Smooth muscle cell (in vitro differentiated cells): ENCODE measurements around the gene ASB15. TPM values are rescaled to one million over a fixed set of nuclear protein-coding genes. Genes with fewer than 3 reads are reported as not detected.
A peak's percentile ranks its signal among the peaks of the same experiment; 100 is the strongest.

Source experiments
- DNase-seq: peaks from one replicate; lab custom pipeline; 2025; ENCODE audit not compliant: unreplicated experiment; lab: John Stamatoyannopoulos, UW
- H2AFZ ChIP-seq: fragments of 200-600 bp; sonication (generic); 2 replicates; pipeline ENCODE4 v1.6.0; 2016; ENCODE audit warnings: antibody characterized with exemption, low read depth, mild to moderate bottlenecking
- H3F3A ChIP-seq: fragments of 200-600 bp; sonication (generic); 2 replicates; pipeline ENCODE4 v1.6.0; 2017; ENCODE audit warnings: antibody characterized with exemption, low read depth
- H3K27ac ChIP-seq: fragments of 200-600 bp; sonication (generic); 2 replicates; pipeline ENCODE4 v1.5.1; 2016; ENCODE audit warnings: low read depth, mild to moderate bottlenecking
- H3K27me3 ChIP-seq: fragments of 200-600 bp; sonication (generic); 2 replicates; pipeline ENCODE4 v1.6.1; 2016; ENCODE audit warnings: low read depth, mild to moderate bottlenecking
- H3K36me3 ChIP-seq: fragments of 200-600 bp; sonication (generic); 2 replicates; pipeline ENCODE4 v1.5.1; 2016; ENCODE audit warnings: low read depth
- H3K4me1 ChIP-seq: fragments of 200-600 bp; sonication (generic); 2 replicates; pipeline ENCODE4 v1.5.1; 2016; ENCODE audit warnings: low read depth
- H3K4me2 ChIP-seq: fragments of 200-600 bp; sonication (generic); 2 replicates; pipeline ENCODE4 v1.6.0; 2016; ENCODE audit warnings: mild to moderate bottlenecking
- H3K4me3 ChIP-seq: fragments of 200-600 bp; sonication (generic); 2 replicates; pipeline ENCODE4 v1.5.1; 2016; ENCODE audit warnings: mild to moderate bottlenecking
- H3K79me2 ChIP-seq: fragments of 200-600 bp; sonication (generic); 2 replicates; pipeline ENCODE4 v1.6.0; 2016; ENCODE audit warnings: low read depth, mild to moderate bottlenecking
- H3K9ac ChIP-seq: fragments of 200-600 bp; sonication (generic); 2 replicates; pipeline ENCODE4 v1.6.0; 2016; ENCODE audit warnings: low read depth
- H3K9me3 ChIP-seq: fragments of 200-600 bp; sonication (generic); replicated peaks from 2 replicates; pipeline ENCODE4 v1.5.1; 2016; ENCODE audit warnings: low read depth
- H4K20me1 ChIP-seq: fragments of 200-600 bp; sonication (generic); 2 replicates; pipeline ENCODE4 v1.6.0; 2016; ENCODE audit warnings: low read depth
- WGBS: methylation state at CpG from one replicate; pipeline ENCODE4 v1.1.7; 2016; ENCODE audit warnings: low lambda C conversion rate; 5-methylcytosine and 5-hydroxymethylcytosine counted together
- polyA plus RNA-seq: library from polyadenylated mRNA; unstranded; fragments of >200 nt; fragmentation: Nextera tagmentation; extraction: Ambion mirVana; gene quantifications from 2 replicates; pipeline ENCODE4 v1.2.1, GENCODE V29; 2016
- total RNA-seq: library from RNA; depleted of rRNA; stranded (reverse); fragments of >200 nt; gene quantifications from 2 replicates; pipeline ENCODE4 v1.2.3, GENCODE V29; 2014
- TF ChIP-seq, protein P1 (sequence below): fragments of 200-600 bp; sonication (generic); IDR thresholded peaks from 2 replicates; pipeline ENCODE4 v1.5.1; 2017; ENCODE audit warnings: borderline replicate concordance, mild to moderate bottlenecking, antibody characterized with exemption; ENCODE audit not compliant: insufficient read depth, poor library complexity, severe bottlenecking

Gene ASB15
- total and polyA plus RNA-seq, 2 experiments from 2014 or later: 0.07 TPM; not detected in 1

DNA sequence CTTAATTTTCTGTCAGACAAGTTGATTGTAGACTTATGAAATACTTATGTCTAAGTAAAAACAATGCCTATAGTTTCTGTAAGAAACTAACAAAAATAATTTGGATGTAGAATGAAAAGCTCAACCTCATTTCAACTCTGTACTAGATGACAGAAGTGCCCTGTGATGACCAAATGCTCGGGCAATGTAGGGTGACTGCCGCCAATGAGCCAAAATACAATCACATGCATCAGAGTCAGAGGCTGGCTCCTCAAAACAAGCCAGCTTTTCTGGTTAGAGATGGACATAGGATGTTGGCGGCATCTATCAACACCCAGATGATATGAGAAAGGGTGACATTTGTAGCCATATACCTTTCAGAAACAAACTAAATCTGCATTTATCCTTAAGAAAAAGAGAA is 78.0 kb downstream of the ASB15 start:
- Histone ChIP-seq H3K4me2 (no peak overlapping the region), H3K27ac (no peak overlapping the region), H3F3A (peaks cover 5% of the 10 kb centered on the region), H4K20me1 (no peaks in the 10 kb centered on the region), H3K79me2 (no peaks in the 10 kb centered on the region), H3K27me3 (no peaks in the 10 kb centered on the region), H2AFZ (no peak overlapping the region), H3K36me3 (peaks cover 8% of the 10 kb centered on the region), H3K4me1 (peaks cover 7% of the 10 kb centered on the region), H3K4me3 (no peak overlapping the region), H3K9me3 (no peaks in the 10 kb centered on the region), H3K9ac (no peak overlapping the region)
- TF ChIP-seq, protein P1, sequence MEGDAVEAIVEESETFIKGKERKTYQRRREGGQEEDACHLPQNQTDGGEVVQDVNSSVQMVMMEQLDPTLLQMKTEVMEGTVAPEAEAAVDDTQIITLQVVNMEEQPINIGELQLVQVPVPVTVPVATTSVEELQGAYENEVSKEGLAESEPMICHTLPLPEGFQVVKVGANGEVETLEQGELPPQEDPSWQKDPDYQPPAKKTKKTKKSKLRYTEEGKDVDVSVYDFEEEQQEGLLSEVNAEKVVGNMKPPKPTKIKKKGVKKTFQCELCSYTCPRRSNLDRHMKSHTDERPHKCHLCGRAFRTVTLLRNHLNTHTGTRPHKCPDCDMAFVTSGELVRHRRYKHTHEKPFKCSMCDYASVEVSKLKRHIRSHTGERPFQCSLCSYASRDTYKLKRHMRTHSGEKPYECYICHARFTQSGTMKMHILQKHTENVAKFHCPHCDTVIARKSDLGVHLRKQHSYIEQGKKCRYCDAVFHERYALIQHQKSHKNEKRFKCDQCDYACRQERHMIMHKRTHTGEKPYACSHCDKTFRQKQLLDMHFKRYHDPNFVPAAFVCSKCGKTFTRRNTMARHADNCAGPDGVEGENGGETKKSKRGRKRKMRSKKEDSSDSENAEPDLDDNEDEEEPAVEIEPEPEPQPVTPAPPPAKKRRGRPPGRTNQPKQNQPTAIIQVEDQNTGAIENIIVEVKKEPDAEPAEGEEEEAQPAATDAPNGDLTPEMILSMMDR: no peak
- DNase-seq: no peak
- 96% methylated on average over 3 of the region's 3 CpGs for WGBS

DNA sequence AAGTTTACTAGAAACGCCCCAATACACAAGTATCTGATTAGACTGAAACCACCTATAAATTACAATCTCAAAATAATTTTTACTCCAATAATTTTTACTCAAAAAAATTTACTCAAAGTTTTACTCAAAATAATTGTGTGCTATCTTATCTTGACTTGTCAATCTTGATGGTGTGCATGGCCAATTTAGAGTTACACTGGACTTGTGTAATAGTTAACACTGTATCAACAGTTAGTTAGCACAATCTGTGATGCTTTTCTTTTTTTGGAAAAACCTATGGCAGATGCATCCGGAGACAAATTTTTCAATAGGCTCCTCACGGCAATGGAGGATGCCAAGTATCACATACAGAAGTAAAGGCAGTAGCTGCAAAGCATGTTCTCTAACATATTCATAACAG is 79.0 kb downstream of the ASB15 start:
- Histone ChIP-seq H2AFZ (no peak overlapping the region), H4K20me1 (no peaks in the 10 kb centered on the region), H3K27ac (no peak overlapping the region), H3K9me3 (no peaks in the 10 kb centered on the region), H3K9ac (no peak overlapping the region), H3F3A (no peaks in the 10 kb centered on the region), H3K27me3 (no peaks in the 10 kb centered on the region), H3K4me3 (no peak overlapping the region), H3K4me1 (no peaks in the 10 kb centered on the region), H3K4me2 (no peak overlapping the region), H3K36me3 (peaks cover 8% of the 10 kb centered on the region), H3K79me2 (no peaks in the 10 kb centered on the region)
- 93% methylated on average over 3 of the region's 3 CpGs for WGBS
- TF ChIP-seq, protein P1: no peak
- DNase-seq: no peak

DNA sequence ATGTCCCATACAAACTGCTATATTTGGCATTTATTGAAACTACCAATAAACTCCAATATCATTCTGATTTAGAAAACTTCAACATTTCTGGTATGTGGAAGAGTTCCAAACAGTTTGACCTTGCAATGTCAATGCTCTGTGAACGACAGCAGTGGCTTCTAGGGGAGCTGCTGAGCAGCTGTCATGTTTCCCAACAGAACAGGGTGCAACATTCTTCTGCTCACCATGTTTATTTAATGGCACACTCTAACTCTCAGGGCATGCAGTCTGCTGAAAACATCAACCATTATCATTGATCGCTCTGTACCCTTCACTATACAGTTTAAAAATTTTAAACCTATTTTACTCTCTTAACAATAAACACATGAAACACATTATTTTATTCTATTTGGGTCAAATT is 79.9 kb downstream of the ASB15 start:
- Histone ChIP-seq H3K79me2 (no peaks in the 10 kb centered on the region), H3K4me2 (no peak overlapping the region), H3K27me3 (no peaks in the 10 kb centered on the region), H3F3A (peaks cover 6% of the 10 kb centered on the region), H2AFZ (no peak overlapping the region), H3K4me1 (no peaks in the 10 kb centered on the region), H4K20me1 (no peaks in the 10 kb centered on the region), H3K36me3 (peaks cover 8% of the 10 kb centered on the region), H3K4me3 (no peak overlapping the region), H3K9me3 (no peaks in the 10 kb centered on the region), H3K9ac (no peak overlapping the region), H3K27ac (no peak overlapping the region)
- WGBS: 74% methylated on average over 2 of the region's 2 CpGs
- TF ChIP-seq, protein P1: no peak
- DNase-seq: no peak

DNA sequence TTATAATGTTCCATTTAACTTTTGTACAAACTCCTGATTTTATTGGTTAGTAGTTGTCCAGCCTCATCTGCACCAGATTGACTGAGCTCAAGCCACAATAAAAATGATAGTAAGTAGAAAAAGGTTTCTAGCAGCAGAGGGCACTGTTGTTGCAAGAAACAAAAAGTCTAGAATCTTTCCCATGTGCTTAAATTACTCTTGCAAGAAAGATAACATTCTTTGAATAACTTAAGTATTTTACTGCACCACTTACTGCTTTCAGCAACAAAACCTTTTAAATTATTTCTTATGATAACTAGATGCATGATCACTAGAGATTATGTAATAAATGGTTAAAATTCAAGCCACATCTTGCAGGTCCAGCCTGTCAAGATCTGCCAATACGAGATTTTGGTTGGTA is 81.1 kb downstream of the ASB15 start:
- Histone ChIP-seq H3K9ac (no peak overlapping the region), H3K4me2 (no peak overlapping the region), H3K4me1 (no peaks in the 10 kb centered on the region), H3K79me2 (no peaks in the 10 kb centered on the region), H3K36me3 (peaks cover 8% of the 10 kb centered on the region), H4K20me1 (no peaks in the 10 kb centered on the region), H3F3A (peaks cover 13% of the 10 kb centered on the region), H3K27me3 (no peaks in the 10 kb centered on the region), H3K4me3 (no peak overlapping the region), H3K9me3 (no peaks in the 10 kb centered on the region), H3K27ac (no peak overlapping the region), H2AFZ (no peak overlapping the region)
- 96% methylated on average over 1 of the region's 1 CpG for WGBS
- DNase-seq: no peak
- TF ChIP-seq, protein P1: peak; percentile 65
